HG03025 (cell line): Measurements from ENCODE around the gene MS4A4A.

Source experiments
- ATAC-seq: cut with Tn5 transposase; IDR thresholded peaks from one replicate; pipeline ENCODE4 v1.9.1; 2021; ENCODE audit warnings: mild to moderate bottlenecking, moderate library complexity; ENCODE audit not compliant: unreplicated experiment, low FRiP score

Gene MS4A4A

DNA sequence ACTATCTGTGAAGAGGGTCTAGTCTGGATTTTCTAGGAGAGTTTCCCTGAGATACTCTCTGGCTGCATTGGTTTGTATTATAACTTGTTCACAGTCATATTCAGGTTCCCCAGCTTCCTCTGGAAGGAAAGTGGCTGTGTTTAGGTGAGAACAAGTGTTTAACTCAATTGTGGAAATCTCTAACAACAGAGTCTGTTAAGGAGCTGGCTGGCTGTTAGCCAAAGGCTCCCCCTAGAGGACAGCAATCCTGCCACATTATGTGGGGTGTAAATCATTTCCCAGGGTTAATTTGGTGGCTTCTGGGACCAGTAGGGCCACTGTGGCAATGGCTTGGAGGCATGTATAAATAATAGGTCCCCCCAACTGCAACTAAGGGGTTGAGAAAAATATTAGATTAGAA lies 65.0 kb downstream of the MS4A4A start:
- ATAC-seq = no peak

GRCh38 chr11:60347084-60347797 lies 66.8 kb downstream of the MS4A4A start:
- ATAC-seq = peak; percentile 67

- no peak for ATAC-seq
Measured at GRCh38 chr11:60348116-60348515, 67.7 kb downstream of the MS4A4A start.

GRCh38 chr11:60349990-60350389 lies 69.5 kb downstream of the MS4A4A start:
- ATAC-seq = no peak

DNA sequence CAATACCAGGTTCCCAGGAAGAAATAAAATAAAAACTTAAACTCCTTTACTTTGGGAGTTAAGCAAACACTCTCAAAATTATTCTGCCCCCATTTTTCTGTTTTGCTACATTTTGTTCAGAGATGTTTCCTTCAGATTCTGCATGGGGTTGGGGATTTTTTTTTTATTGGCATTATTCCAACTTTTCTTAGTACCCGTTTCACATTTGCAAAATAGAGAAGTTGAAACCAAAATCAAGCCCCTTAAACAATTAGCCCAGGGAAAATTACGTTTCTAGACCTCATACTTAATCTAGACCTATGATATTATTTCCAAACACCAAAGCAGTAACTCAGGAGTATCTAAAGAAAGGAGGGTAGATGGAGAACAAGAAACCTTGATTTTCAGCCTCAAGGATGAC lies 77.3 kb downstream of the MS4A4A start:
- ATAC-seq = no peak
